SJCRH30 (cell line): ENCODE data around the gene PTPRR. TPM values are rescaled to one million over a fixed set of nuclear protein-coding genes. Genes with fewer than 3 reads are reported as not detected.

Source experiments
- DNase-seq, 2 experiments: peaks; one replicate each; pipeline ENCODE4 v3.0.0-alpha.2; 2015 to 2020
- H3K27ac ChIP-seq: fragments of 250-450 bp; sonication (Bioruptor Pico); 2 replicates; pipeline ENCODE4 v1.5.1; 2020; ENCODE audit warnings: mild to moderate bottlenecking, moderate library complexity
- H3K27me3 ChIP-seq: fragments of 250-450 bp; sonication (Bioruptor Pico); 2 replicates; pipeline ENCODE4 v1.5.1; 2020; ENCODE audit warnings: mild to moderate bottlenecking, moderate library complexity
- H3K36me3 ChIP-seq: fragments of 250-450 bp; sonication (Bioruptor Pico); 2 replicates; pipeline ENCODE4 v1.5.1; 2020; ENCODE audit warnings: mild to moderate bottlenecking, moderate library complexity
- H3K4me1 ChIP-seq: fragments of 250-450 bp; sonication (Bioruptor Pico); 2 replicates; pipeline ENCODE4 v1.5.1; 2020; ENCODE audit warnings: mild to moderate bottlenecking, moderate library complexity
- H3K4me3 ChIP-seq: fragments of 250-450 bp; sonication (Bioruptor Pico); 2 replicates; pipeline ENCODE4 v1.5.1; 2020; ENCODE audit warnings: mild to moderate bottlenecking, moderate library complexity
- H3K9me3 ChIP-seq: fragments of 250-450 bp; sonication (Bioruptor Pico); replicated peaks from 2 replicates; pipeline ENCODE4 v1.5.1; 2020; ENCODE audit warnings: mild to moderate bottlenecking, moderate library complexity
- total RNA-seq: library from RNA; depleted of rRNA; stranded (reverse); fragments of >200 nt; shearing (Covaris generic); gene quantifications from 2 replicates; pipeline ENCODE4 v1.2.3, GENCODE V29; 2014

The PTPRR gene
- total RNA-seq, 1 experiment from 2014 or later: 0.49 TPM

DNA sequence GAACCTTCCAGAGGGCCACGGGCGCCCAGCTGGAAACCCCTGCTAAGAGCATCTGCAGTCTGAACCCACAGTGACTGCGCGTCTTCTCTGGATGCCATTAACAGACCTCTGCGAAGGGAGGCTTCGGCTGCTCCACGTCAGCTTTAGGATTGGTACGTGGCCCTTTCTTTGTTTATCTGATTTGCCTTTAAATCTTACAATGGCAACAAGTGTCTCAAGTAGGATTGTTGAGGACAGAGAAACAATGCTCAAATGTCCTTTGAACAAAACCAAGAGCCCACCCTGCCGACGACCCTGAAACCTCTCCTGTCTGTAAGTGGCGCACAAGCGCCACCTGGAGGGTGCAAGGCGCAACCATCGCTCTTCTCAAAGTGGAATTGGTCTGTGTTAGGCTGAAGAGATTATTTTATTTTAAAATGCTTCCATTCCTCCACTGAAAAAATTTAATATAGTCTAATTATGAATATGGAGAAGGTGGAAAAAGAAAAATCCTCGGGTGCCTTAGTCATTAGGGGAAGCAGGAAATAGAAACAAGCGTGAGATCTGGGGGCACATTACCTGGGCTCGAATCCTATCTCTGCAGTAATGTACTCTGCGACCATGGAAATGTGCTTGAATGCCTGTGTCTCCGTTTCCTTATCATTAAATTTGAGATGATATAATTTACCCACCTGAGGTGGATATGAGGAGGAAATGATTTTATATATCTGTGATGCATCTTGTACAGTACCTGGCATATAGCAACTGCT is 200.7 kb downstream of the PTPRR start:
- no peak overlapping the region for H3K27ac ChIP-seq
- H3K4me1 ChIP-seq: no peaks in the 10 kb centered on the region
- DNase-seq: peak; percentile 33 to 64
- no peak overlapping the region for H3K4me3 ChIP-seq
- H3K36me3 ChIP-seq: no peaks in the 10 kb centered on the region
- no peaks in the 10 kb centered on the region for H3K9me3 ChIP-seq
- H3K27me3 ChIP-seq: no peaks in the 10 kb centered on the region

DNA sequence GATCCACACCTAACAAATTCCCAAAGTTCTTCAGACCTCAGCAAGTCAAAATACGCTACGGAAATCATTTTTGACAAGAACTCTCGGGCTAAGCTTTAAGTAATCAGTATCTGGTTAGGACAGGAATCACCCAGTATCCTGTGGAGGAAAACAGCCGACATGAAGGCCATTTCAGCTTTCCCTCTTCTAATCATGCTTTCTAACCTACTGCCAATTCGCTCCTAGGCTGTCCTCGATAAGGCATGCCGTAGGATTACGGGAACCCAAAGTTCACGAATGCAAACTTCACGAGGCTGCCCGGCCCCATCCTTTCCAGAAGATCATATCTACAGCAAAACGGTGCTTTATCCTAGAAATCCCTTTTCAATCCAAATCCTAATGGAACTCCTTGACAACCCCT is 201.5 kb downstream of the PTPRR start:
- no peaks in the 10 kb centered on the region for H3K27me3 ChIP-seq
- no peaks in the 10 kb centered on the region for H3K4me1 ChIP-seq
- no peaks in the 10 kb centered on the region for H3K9me3 ChIP-seq
- no peak for DNase-seq
- H3K36me3 ChIP-seq: no peaks in the 10 kb centered on the region
- H3K27ac ChIP-seq: no peak overlapping the region
- H3K4me3 ChIP-seq: no peak overlapping the region

DNA sequence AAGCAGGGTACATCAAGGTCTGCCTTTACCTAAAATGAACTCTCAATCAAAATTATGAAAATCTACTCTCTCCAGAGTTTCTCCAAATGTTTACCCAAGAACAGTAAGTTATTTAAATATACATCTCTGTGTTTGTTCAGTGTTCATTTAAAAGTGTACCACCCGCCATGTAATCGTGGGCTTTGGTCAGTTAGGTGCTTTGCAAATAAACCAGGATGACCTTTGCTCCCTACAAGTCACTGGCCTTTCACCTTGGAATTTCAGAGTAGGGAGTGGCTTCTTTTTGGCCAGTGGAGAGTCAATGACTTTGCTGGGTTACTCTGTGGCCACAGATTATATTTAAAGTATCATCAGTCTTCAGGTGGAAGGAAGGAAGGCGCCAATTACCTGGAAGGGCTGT is 208.7 kb downstream of the PTPRR start:
- Histone ChIP-seq H3K36me3 (no peaks in the 10 kb centered on the region), H3K9me3 (no peaks in the 10 kb centered on the region), H3K4me1 (no peaks in the 10 kb centered on the region), H3K27me3 (no peaks in the 10 kb centered on the region), H3K4me3 (no peak overlapping the region), H3K27ac (no peak overlapping the region)
- no peak for DNase-seq

DNA sequence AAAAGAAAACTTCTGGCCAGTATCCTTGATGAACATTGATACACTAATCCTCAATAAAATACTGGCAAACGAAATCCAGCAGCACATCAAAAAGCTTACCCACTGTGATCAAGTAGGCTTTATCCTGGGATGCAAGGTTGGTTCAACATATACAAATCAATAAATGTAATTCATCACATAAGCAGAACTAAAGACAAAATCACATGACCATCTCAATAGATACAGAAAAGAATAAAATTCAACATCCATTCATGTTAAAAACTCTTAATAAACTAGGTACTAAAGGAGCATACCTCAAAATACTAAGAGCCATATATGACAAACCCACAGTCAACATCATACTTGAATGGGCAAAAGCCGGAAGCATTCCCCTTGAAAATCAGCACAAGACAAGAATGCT is 211.5 kb downstream of the PTPRR start:
- no peak overlapping the region for H3K27ac ChIP-seq
- H3K4me1 ChIP-seq: no peaks in the 10 kb centered on the region
- H3K4me3 ChIP-seq: no peak overlapping the region
- no peaks in the 10 kb centered on the region for H3K9me3 ChIP-seq
- no peaks in the 10 kb centered on the region for H3K27me3 ChIP-seq
- DNase-seq: no peak
- H3K36me3 ChIP-seq: no peaks in the 10 kb centered on the region

DNA sequence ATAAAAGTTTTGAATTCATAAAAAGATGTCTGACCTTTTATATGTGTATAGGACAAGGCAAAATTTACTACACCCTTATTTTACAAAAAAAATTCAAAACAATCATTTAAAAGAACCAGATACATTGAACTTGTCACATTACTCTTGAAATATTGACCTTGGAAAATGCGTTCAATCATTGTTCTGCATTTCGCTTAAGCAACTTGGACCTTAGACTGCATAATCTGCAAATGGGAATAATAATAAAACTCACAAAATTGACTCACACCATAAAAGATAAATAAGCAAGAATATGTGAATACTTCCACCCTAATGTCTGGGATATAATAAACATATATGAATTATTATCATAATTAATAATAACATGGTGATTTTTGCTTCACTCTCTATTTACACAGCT is 213.9 kb downstream of the PTPRR start:
- no peaks in the 10 kb centered on the region for H3K9me3 ChIP-seq
- no peaks in the 10 kb centered on the region for H3K4me1 ChIP-seq
- no peak for DNase-seq
- no peaks in the 10 kb centered on the region for H3K36me3 ChIP-seq
- H3K27ac ChIP-seq: no peak overlapping the region
- no peak overlapping the region for H3K4me3 ChIP-seq
- H3K27me3 ChIP-seq: no peaks in the 10 kb centered on the region

DNA sequence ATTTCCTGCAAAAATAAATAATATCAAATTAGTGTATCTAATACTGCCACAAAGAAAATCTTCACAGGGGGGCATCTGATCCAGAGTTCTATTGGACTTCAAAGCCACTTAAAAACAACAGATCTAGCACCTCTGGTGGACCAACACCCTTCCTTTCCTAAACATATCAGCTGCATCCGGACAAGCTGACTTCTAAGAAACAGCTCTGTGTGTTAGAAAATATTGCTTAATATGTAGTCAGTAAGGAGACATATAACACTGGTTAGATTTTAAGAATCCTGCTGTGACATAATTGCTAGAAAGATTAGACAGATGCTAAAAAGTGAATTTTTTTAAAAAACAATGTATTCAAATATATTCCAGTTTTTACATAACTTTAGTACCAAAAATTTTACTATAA is 222.2 kb downstream of the PTPRR start:
- H3K27ac ChIP-seq: no peak overlapping the region
- H3K4me1 ChIP-seq: no peaks in the 10 kb centered on the region; the same call in 1 of the 2 replicates
- H3K27me3 ChIP-seq: no peaks in the 10 kb centered on the region
- H3K36me3 ChIP-seq: no peaks in the 10 kb centered on the region
- DNase-seq: no peak
- H3K9me3 ChIP-seq: no peaks in the 10 kb centered on the region
- H3K4me3 ChIP-seq: no peak overlapping the region

DNA sequence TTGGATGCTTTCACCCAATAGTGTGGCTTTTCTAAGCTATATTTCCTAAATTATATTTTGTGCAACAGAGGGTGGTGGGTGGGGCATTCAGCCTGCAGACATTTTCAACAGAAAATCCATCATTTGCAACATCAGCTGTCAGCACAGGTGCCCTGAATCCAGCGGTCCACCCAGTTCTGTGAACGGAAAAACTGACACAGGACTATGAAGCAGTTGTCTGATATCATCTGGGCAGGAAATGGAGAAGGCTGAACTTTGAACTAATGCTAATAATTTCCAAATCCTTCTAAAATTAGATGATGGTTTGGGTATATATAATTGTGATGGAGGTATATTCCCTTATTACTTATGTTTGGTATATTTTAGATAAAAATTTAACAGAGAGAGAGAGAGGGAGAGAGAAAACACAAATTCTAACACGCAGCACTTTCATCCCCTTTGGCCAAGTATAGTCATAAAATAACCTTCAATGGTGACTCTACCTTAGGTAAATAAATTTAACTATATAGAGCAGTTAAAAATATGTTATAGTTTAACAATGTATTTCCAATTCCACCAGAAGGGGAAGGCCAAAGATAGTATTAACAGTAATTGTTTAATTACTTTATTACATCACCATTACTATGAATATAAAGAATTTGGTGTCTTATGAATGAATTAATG is 225.0 kb downstream of the PTPRR start:
- DNase-seq: peak; percentile 28 to 54
- H3K27ac ChIP-seq: no peak overlapping the region
- H3K9me3 ChIP-seq: no peaks in the 10 kb centered on the region
- peaks cover 12% of the 10 kb centered on the region; the same call in 1 of the 2 replicates for H3K4me1 ChIP-seq
- H3K4me3 ChIP-seq: no peak overlapping the region
- no peaks in the 10 kb centered on the region for H3K27me3 ChIP-seq
- H3K36me3 ChIP-seq: no peaks in the 10 kb centered on the region

DNA sequence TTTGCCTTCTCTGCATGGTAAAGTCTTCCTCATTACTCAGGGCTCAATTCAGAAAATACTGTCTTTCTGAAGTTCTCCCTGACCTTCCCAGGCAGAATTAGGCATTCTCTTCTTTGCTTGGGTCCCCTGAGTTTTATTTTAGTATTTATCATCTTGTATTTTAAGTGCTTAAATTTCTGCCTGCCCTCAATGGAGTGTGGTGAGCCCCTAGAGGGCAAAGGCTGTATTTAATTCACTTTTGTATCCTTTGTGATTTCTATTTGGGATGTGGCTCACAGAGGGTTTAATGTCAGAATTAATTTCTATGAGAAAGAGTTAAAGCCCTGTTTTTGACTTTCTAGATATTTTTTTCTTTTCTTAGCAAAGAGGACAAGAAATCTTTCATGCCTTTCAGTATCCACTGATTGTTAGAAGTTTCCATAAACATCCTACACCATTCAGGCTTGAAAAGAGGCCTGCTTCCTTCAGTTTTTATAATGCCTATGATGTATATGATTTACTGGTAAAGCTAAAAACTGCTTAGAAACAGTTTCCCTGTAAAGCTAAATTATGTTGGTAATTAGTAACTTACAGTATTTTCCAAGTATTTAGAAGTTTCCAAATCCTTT is 227.8 kb downstream of the PTPRR start:
- peaks cover 12% of the 10 kb centered on the region; the same call in 1 of the 2 replicates for H3K4me1 ChIP-seq
- no peaks in the 10 kb centered on the region for H3K36me3 ChIP-seq
- H3K27ac ChIP-seq: 0 out of 2 replicates have a peak overlapping the region, but pooled peaks have one; percentile 5
- H3K4me3 ChIP-seq: no peak overlapping the region
- peak in 1 of 2 experiments; percentile 27 for DNase-seq
- H3K27me3 ChIP-seq: no peaks in the 10 kb centered on the region
- H3K9me3 ChIP-seq: no peaks in the 10 kb centered on the region

DNA sequence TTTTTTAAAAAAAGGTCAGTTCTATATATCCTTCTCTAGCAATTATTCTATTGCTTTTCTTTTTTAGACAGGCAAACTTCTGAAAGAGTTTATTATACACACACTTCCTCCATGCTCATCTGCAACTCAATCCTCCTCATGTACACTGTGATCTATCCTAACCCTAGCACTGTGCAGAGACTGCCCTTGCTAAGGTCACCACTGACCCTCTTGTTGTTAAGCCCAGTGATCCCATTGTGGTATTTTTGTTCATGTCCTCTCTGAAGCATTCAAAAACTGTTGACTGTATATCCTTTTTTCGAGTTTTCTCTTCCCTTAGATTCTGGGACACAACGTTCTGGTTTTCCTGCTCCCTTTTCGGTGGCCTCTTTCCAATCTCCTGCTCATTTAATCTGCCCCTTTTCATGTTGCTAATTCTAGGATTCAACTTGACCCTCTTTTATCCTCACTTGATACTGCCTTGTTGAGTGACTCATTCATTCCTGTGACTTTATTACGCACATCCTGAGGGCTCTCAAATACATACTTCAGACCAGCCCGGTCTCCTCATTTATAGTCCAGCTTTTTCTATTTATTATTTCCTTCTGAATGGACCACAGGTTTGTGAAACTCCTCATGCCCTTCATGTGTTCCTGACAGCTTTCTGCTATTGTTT is 229.4 kb downstream of the PTPRR start:
- no peak overlapping the region for H3K27ac ChIP-seq

DNA sequence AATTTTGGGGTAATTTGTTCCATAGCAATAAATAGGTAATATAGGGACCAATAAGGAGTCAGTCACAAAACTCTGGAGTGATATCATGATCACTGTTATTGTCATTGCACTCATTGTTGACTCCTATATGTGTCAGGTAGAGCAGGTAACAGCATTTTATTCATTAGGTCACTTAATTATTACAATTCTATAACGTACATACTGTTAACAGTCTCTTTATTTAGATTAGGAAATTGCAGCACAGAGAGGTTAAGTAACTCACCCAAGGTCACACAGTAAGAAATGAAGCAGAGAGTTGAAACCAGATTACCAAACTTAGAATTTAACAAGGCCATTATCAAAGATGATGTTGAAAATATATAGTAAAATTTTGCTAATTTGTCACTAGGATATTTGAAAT is 233.6 kb downstream of the PTPRR start:
- DNase-seq: no peak

More for the DNA sequence above, 229.4 kb downstream of the PTPRR start:
- H3K9me3 ChIP-seq: no peaks in the 10 kb centered on the region
- H3K4me1 ChIP-seq: peaks cover 12% of the 10 kb centered on the region; the same call in 1 of the 2 replicates
- H3K27me3 ChIP-seq: no peaks in the 10 kb centered on the region
- H3K36me3 ChIP-seq: no peaks in the 10 kb centered on the region
- DNase-seq: peak in 1 of 2 experiments; percentile 6
- H3K4me3 ChIP-seq: no peak overlapping the region

DNA sequence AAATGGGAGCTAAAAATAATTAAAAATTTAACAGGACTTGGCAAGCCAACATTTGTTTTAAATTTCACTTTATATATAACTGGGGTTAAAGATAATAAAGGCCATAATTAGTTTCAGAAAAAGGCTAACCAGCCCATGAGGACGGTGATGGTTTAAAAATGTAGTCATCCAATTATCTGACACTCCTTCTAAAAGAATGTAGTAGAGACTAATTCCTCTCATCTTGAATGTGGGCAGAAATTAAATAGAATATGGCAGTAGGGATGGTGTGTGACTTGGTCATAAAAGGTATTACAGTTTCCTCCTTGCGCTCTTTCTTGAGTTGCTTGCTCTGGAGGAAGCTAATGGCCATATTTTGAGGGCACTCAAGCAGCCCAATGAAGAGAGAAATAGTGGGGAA is 234.2 kb downstream of the PTPRR start:
- Histone ChIP-seq H3K36me3 (no peaks in the 10 kb centered on the region), H3K27ac (no peak overlapping the region), H3K4me1 (no peaks in the 10 kb centered on the region; the same call in 1 of the 2 replicates), H3K9me3 (no peaks in the 10 kb centered on the region), H3K4me3 (no peak overlapping the region), H3K27me3 (no peaks in the 10 kb centered on the region)
- no peak for DNase-seq

More for the DNA sequence above, 233.6 kb downstream of the PTPRR start:
- Histone ChIP-seq H3K9me3 (no peaks in the 10 kb centered on the region), H3K4me3 (no peak overlapping the region), H3K27me3 (no peaks in the 10 kb centered on the region), H3K4me1 (peaks cover 5% of the 10 kb centered on the region; the same call in 1 of the 2 replicates), H3K36me3 (no peaks in the 10 kb centered on the region), H3K27ac (no peak overlapping the region)

DNA sequence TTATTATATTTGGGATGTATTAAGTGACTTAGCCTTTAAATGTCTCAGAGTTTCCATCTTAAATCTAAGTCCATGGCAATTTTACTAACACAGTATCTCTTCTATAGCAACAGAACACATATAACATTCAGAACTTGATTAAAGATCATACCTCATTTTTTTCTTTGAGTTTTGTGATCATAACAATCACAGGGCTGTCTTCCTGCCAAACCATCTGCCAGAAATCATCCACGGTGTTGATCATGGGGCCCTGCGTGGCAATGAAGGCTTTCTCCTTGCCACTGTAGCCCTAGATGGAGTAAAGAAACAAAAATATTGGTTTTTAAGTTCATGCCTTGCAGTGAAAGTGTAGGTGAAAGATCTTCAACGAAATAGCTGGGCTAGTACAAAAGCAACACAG is 236.6 kb downstream of the PTPRR start:
- H3K27ac ChIP-seq: no peak overlapping the region
- no peaks in the 10 kb centered on the region for H3K9me3 ChIP-seq
- DNase-seq: no peak
- no peaks in the 10 kb centered on the region for H3K27me3 ChIP-seq
- no peak overlapping the region for H3K4me3 ChIP-seq
- H3K36me3 ChIP-seq: no peaks in the 10 kb centered on the region
- no peaks in the 10 kb centered on the region for H3K4me1 ChIP-seq

DNA sequence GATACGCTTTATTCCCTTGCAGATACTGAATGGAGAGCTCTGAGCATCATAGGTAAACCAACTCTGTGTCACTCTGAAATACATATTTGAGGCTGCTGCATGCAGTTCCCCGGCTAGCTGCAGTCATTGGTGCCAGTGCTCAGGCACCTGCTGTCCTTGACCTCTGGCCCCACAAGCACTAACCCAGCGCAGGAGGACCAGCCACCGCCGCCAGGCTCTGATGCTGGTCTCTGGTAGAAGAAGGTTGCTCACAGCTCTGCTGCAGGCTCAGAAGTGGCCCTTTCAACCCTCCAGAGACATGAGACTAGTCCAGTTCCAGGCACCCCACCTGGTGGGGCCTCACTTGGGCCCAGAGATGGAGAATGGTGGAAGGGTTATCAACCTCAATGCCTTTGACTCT is 248.8 kb downstream of the PTPRR start:
- H3K27me3 ChIP-seq: no peaks in the 10 kb centered on the region
- H3K27ac ChIP-seq: no peak overlapping the region
- H3K4me1 ChIP-seq: no peaks in the 10 kb centered on the region
- no peaks in the 10 kb centered on the region for H3K9me3 ChIP-seq
- no peaks in the 10 kb centered on the region for H3K36me3 ChIP-seq
- H3K4me3 ChIP-seq: no peak overlapping the region
- DNase-seq: no peak

DNA sequence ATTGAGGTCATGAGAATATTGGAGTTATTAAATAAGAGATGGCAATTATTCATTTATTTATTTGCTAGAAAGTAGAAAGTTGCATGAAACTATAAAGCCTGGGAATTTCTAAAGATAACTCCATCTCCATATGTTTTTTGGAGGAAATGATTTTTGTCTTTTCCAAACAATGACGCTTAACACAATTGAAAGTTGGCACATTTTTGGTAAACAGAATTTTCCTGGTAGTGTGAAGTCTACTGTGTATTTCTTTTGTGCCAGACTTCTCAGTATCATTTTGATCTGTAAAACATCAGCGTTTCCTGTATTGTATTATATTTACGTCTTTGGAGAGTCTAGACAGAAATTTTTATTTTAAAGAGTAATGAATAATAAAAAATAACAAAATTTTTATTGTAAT is 249.6 kb downstream of the PTPRR start:
- Histone ChIP-seq H3K9me3 (no peaks in the 10 kb centered on the region), H3K36me3 (no peaks in the 10 kb centered on the region), H3K27ac (no peak overlapping the region), H3K4me3 (no peak overlapping the region), H3K27me3 (no peaks in the 10 kb centered on the region), H3K4me1 (no peaks in the 10 kb centered on the region)
- DNase-seq: no peak

DNA sequence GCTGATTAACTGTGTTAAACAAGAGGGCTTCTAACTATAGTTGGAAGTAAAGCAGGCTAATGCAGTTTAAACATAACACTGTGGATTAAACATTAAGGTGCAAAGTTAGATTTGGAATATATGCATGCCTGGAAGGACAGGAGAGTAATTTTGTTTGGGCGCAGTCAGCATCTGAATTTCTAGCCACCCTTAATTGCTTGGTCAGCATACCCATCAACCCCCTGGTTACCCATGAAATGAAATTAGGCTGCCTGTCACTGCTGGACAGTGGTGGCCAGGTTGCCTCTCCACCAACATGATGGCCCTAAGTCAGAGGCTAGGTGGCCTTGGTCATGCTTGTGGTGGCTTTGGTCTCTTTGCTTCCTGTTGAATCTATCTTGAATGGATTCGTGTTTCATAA is 253.3 kb downstream of the PTPRR start:
- DNase-seq: no peak
- Histone ChIP-seq H3K27me3 (no peaks in the 10 kb centered on the region), H3K27ac (no peak overlapping the region), H3K4me3 (no peak overlapping the region), H3K9me3 (no peaks in the 10 kb centered on the region), H3K4me1 (peaks cover 20% of the 10 kb centered on the region), H3K36me3 (no peaks in the 10 kb centered on the region)
